Activated CD8-positive, alpha-beta T cell treated with anti-CD3 and anti-CD28 coated beads for 36 hours (primary cell): ENCODE data around the gene DNAH9. TPM values are rescaled to one million over a fixed set of nuclear protein-coding genes. Genes with fewer than 3 reads are reported as not detected.

Experiments used
- ATAC-seq: fragments of 200-7000 bp; cut with Tn5 transposase; one replicate; pipeline ENCODE4 v1.10.0; 2021; ENCODE audit warnings: mild to moderate bottlenecking, moderate library complexity
- CTCF ChIA-PET: fragments of 350-600 bp; sonication (Branson Sonifier 250); formaldehyde crosslinking; loops from one replicate; lab custom pipeline; 2021; ENCODE audit warnings: antibody characterized with exemption; lab: Charles Lee
- POLR2A ChIA-PET: fragments of 350-600 bp; sonication (Branson Sonifier 250); formaldehyde crosslinking; loops from one replicate; lab custom pipeline; 2021; ENCODE audit warnings: antibody characterized with exemption; lab: Charles Lee
- DNase-seq: peaks from one replicate; pipeline ENCODE4 v3.0.0-alpha.2; 2020
- H3K27ac Mint-ChIP-seq: one replicate; pipeline ENCODE4 v1.8.0; 2021; ENCODE audit warnings: mild to moderate bottlenecking, mixed read lengths
- H3K27me3 Mint-ChIP-seq: one replicate; pipeline ENCODE4 v1.8.0; 2021; ENCODE audit warnings: mixed read lengths
- H3K36me3 Mint-ChIP-seq: one replicate; pipeline ENCODE4 v1.8.0; 2021; ENCODE audit warnings: low read depth, mixed read lengths
- H3K4me1 Mint-ChIP-seq: one replicate; pipeline ENCODE4 v1.8.0; 2021; ENCODE audit warnings: low read depth, mixed read lengths
- H3K4me3 Mint-ChIP-seq: one replicate; pipeline ENCODE4 v1.8.0; 2021; ENCODE audit warnings: mild to moderate bottlenecking, moderate library complexity, mixed read lengths
- H3K9me3 Mint-ChIP-seq: one replicate; pipeline ENCODE4 v1.8.0; 2021; ENCODE audit warnings: mixed read lengths
- intact Hi-C: fragments of 100-400 bp; cut with micrococcal nuclease; formaldehyde crosslinking; loops from one replicate; pipeline ENCODE4 v1.10.0; 2022
- total RNA-seq, 2 experiments: library from RNA; stranded (reverse); gene quantifications; one replicate each; pipeline ENCODE4 v1.2.3, GENCODE V29; 2021
- TF ChIP-seq, protein P1 (sequence below): fragments of 200-600 bp; IDR thresholded peaks from one replicate; pipeline ENCODE4 v1.8.0; 2022; ENCODE audit warnings: antibody characterized with exemption, mild to moderate bottlenecking

DNAH9 gene
- total RNA-seq, 2 experiments from 2014 or later: not detected

DNA sequence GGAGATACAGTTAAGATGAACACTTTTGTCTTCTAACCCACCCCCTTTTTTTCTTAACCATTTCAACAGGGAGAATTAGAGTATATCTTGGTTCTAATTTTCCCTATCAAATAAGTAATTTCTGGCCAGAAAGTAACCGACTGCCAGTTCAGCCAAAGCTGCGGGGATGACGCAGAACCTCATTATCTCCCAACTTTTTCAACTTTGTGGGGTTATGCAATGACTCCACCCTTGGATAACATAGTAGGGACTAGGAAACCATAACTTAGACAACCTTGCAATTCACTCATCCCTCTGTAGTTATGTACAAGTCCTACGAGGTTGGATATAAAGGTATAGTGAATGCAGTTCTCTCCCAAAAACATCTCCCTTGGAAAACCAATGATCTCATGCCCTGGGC is 215.0 kb downstream of the DNAH9 start:
- TF ChIP-seq, protein P1, sequence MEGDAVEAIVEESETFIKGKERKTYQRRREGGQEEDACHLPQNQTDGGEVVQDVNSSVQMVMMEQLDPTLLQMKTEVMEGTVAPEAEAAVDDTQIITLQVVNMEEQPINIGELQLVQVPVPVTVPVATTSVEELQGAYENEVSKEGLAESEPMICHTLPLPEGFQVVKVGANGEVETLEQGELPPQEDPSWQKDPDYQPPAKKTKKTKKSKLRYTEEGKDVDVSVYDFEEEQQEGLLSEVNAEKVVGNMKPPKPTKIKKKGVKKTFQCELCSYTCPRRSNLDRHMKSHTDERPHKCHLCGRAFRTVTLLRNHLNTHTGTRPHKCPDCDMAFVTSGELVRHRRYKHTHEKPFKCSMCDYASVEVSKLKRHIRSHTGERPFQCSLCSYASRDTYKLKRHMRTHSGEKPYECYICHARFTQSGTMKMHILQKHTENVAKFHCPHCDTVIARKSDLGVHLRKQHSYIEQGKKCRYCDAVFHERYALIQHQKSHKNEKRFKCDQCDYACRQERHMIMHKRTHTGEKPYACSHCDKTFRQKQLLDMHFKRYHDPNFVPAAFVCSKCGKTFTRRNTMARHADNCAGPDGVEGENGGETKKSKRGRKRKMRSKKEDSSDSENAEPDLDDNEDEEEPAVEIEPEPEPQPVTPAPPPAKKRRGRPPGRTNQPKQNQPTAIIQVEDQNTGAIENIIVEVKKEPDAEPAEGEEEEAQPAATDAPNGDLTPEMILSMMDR: no peak
- H3K27me3 Mint-ChIP-seq: no peaks in the 10 kb centered on the region
- intact Hi-C loops: no loop called here
- H3K36me3 Mint-ChIP-seq: no peaks in the 10 kb centered on the region
- no peak overlapping the region for H3K4me3 Mint-ChIP-seq
- no peaks in the 10 kb centered on the region for H3K4me1 Mint-ChIP-seq
- ChIA-PET CTCF (no interaction called here), POLR2A (no interaction called here)
- DNase-seq (no peak), ATAC-seq (no peak)
- H3K9me3 Mint-ChIP-seq: no peaks in the 10 kb centered on the region
- H3K27ac Mint-ChIP-seq: no peak overlapping the region

DNA sequence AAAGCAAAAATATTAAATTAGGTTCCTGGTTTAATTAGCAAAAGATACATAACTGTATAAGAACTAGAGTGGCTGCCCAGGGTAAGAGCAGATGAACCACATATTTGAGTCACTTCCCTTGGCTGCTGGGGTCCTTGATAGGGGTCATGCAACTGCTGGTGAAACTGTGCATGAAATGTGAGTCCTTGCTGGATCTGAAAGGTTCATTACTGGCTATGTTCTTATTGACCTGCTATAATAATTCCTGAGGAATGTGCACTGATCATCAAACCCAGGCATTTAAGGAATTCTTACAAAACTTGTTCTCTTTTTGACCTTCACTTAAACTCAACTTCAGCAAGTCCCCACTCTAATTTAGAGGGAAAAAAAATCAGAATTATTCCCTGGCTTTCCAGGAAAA is 215.6 kb downstream of the DNAH9 start:
- CTCF ChIA-PET: interaction anchor here (0.9 kb wide), 1 partner anchor 16 kb away, joined by 3 read pairs; no protein-coding TSS in a partner anchor
- POLR2A ChIA-PET: no interaction called here
- no peaks in the 10 kb centered on the region for H3K36me3 Mint-ChIP-seq
- intact Hi-C loops: no loop called here
- H3K27me3 Mint-ChIP-seq: no peaks in the 10 kb centered on the region
- DNase-seq (no peak), ATAC-seq (no peak)
- H3K4me1 Mint-ChIP-seq: no peaks in the 10 kb centered on the region
- H3K4me3 Mint-ChIP-seq: no peak overlapping the region
- H3K27ac Mint-ChIP-seq: no peak overlapping the region
- TF ChIP-seq, protein P1: no peak
- no peaks in the 10 kb centered on the region for H3K9me3 Mint-ChIP-seq

DNA sequence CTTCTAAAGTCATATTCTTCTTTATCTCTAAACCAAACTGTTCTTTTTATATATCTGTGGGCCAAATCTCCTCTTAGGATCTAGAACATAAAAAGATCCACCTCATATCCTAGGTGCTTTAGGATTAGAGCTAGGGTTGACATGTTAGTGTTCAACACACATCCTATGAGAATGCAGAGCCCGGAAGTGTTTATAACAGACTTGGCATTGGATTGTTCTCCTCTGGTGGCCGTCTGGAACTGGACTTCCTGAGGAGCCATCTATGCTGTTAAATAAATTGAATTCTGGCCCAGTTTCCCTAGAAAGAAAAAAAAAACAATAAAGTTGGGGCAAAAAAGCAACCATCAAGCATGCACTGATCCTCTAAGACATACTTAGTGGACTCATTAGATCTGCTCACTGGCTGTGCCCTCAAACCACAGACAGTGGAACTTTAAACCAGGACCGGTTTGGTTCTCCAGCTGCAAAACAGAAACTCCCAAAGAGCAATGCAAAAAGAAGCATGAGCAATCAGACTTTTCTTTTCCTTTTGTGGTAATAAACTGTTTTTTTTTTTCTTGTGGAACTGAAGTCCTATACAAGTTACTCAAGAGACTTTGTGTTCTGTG is 216.5 kb downstream of the DNAH9 start:
- TF ChIP-seq, protein P1: no peak
- H3K4me3 Mint-ChIP-seq: no peak overlapping the region
- H3K4me1 Mint-ChIP-seq: no peaks in the 10 kb centered on the region
- DNase-seq (no peak), ATAC-seq (no peak)
- no peak overlapping the region for H3K27ac Mint-ChIP-seq
- CTCF ChIA-PET: interaction anchor here (0.9 kb wide), 1 partner anchor 15 kb away, joined by 3 read pairs; no protein-coding TSS in a partner anchor
- POLR2A ChIA-PET: no interaction called here
- H3K27me3 Mint-ChIP-seq: no peaks in the 10 kb centered on the region
- no peaks in the 10 kb centered on the region for H3K36me3 Mint-ChIP-seq
- intact Hi-C loops: no loop called here
- H3K9me3 Mint-ChIP-seq: no peaks in the 10 kb centered on the region

DNA sequence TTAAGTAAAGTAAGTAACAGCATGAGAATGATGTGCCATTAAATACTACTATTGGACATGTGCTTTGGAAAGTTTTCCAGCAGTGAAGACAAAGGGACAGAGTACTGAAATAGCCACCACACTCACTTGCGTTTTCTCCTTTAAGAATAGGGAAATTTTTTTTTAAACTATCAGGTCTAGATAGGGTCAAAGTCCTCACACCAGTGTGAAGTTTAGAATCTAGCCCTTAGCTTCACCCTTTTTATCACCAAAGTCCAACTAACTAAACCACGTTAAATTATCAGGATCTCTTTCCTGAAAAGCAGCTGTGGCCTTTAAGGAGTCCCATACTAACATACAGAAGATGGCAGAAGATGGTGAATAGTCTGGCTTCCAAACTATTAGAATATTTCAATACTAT is 218.1 kb downstream of the DNAH9 start:
- Mint-ChIP-seq H3K9me3 (no peaks in the 10 kb centered on the region), H3K4me1 (no peaks in the 10 kb centered on the region), H3K27ac (no peak overlapping the region), H3K36me3 (no peaks in the 10 kb centered on the region), H3K4me3 (no peak overlapping the region), H3K27me3 (no peaks in the 10 kb centered on the region)
- intact Hi-C loops: no loop called here
- ChIA-PET CTCF (no interaction called here), POLR2A (no interaction called here)
- DNase-seq (no peak), ATAC-seq (no peak)
- TF ChIP-seq, protein P1: no peak

DNA sequence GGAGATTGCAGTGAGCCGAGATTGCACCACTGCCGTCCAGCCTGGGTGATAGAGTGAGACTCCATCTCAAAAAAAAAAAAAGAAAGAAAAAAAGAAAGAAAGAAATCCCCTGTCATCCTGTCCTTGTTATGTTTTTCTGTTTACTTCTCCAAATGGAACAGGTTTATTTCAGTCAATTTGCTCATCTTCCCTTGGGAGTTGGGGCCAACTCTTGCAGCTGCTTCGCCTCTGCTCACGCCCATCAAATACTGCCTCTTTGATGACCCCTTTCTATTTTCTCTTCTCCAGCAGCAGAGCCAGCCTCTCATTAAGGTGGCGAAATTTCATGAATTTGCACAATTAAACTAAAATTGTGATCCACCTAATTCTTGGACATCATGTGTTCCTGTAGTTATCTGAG is 225.6 kb downstream of the DNAH9 start:
- Mint-ChIP-seq H3K27ac (no peak overlapping the region), H3K4me3 (no peak overlapping the region), H3K9me3 (peaks cover 4% of the 10 kb centered on the region), H3K27me3 (peaks cover 4% of the 10 kb centered on the region), H3K36me3 (peaks cover 2% of the 10 kb centered on the region), H3K4me1 (no peaks in the 10 kb centered on the region)
- ChIA-PET CTCF (no interaction called here), POLR2A (no interaction called here)
- ATAC-seq (no peak), DNase-seq (no peak)
- intact Hi-C loops: no loop called here
- TF ChIP-seq, protein P1: no peak
